Fibroblast of mammary gland (primary cell): ENCODE results near the gene ST3GAL3.

Source experiments
- DNase-seq: peaks from one replicate; pipeline ENCODE4 v3.0.0-alpha.2; 2010; ENCODE audit warnings: low read depth
- H3K4me3 ChIP-seq: 2 replicates; pipeline ENCODE4 v1.5.1; 2011; ENCODE audit warnings: low read depth, mild to moderate bottlenecking, low read length, moderate library complexity; ENCODE audit not compliant: control insufficient read depth
- TF ChIP-seq, protein P1 (sequence below): conservative IDR thresholded peaks from 2 replicates; pipeline ENCODE4 v1.5.1; 2011; ENCODE audit warnings: low read depth, low read length, inconsistent platforms; ENCODE audit not compliant: control insufficient read depth, insufficient read depth

ST3GAL3 gene

DNA sequence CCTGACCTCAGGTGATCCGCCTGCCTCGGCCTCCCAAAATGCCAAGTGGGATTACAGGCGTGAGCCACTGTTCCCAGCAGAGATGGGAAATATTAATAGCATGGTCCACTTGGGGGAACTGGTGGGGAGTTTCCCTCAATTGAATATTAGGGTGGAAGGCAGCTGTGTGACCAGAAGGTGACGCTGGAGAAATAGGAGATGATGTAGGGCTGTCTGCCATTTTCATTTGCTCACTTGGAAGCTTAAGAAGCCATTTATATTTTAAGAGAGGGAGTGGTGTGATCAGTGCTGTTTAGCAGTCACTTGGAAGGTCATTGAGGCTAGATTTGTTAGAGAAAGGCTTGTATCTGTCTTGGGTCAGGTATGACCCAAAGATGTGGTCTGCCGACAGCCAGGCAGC lies 37.5 kb upstream of the ST3GAL3 start:
- no peak overlapping the region for H3K4me3 ChIP-seq
- TF ChIP-seq, protein P1, sequence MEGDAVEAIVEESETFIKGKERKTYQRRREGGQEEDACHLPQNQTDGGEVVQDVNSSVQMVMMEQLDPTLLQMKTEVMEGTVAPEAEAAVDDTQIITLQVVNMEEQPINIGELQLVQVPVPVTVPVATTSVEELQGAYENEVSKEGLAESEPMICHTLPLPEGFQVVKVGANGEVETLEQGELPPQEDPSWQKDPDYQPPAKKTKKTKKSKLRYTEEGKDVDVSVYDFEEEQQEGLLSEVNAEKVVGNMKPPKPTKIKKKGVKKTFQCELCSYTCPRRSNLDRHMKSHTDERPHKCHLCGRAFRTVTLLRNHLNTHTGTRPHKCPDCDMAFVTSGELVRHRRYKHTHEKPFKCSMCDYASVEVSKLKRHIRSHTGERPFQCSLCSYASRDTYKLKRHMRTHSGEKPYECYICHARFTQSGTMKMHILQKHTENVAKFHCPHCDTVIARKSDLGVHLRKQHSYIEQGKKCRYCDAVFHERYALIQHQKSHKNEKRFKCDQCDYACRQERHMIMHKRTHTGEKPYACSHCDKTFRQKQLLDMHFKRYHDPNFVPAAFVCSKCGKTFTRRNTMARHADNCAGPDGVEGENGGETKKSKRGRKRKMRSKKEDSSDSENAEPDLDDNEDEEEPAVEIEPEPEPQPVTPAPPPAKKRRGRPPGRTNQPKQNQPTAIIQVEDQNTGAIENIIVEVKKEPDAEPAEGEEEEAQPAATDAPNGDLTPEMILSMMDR, result no peak
- no peak for DNase-seq

- H3K4me3 ChIP-seq, result no peak overlapping the region
- DNase-seq, result peak; percentile 70
- TF ChIP-seq, protein P1, result no peak
These were observed 36.1 kb upstream of the ST3GAL3 start for GRCh38 chr1:43671193-43671592.

GRCh38 chr1:43671626-43672330 lies 35.6 kb upstream of the ST3GAL3 start:
- DNase-seq, result peak; percentile 88
- no peak overlapping the region for H3K4me3 ChIP-seq
- TF ChIP-seq, protein P1, result no peak

- DNase-seq, result peak; percentile 30
- TF ChIP-seq, protein P1, result no peak
- no peak overlapping the region for H3K4me3 ChIP-seq
These were observed 34.1 kb upstream of the ST3GAL3 start for GRCh38 chr1:43673261-43673660.

- no peak for DNase-seq
- TF ChIP-seq, protein P1, result no peak
- H3K4me3 ChIP-seq, result no peak overlapping the region
These were observed 28.4 kb upstream of the ST3GAL3 start for GRCh38 chr1:43678940-43679339.

DNA sequence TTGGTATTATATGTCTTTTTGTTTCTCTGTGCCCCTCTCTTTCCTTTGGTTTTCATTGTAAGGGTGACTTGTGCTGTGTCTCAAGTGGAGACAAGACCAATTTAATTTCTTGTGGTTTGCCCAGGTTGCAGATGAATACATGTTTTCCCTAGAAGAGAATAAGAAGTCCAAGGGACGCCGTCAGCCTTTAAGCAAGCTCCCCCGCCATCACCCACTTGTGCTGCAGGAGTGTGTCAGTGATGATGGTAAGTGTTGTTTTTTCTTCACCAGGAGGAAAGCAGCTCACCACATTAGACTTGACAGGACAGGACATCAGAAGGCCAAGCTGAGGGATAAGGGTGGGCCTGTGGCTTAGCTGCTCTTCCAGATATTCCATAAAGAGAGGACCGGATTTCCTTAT lies 23.8 kb upstream of the ST3GAL3 start:
- TF ChIP-seq, protein P1, result no peak

More for the DNA sequence above, 23.8 kb upstream of the ST3GAL3 start:
- no peak overlapping the region for H3K4me3 ChIP-seq
- no peak for DNase-seq
